K562 (cell line): ENCODE data around the gene PARD3B.

Experiments
- CTCF ChIP-seq, 3 experiments: IDR thresholded peaks in 2 of 3; conservative IDR thresholded peaks in 1 of 3; 2 replicates each; pipeline ENCODE4 v1.5.1; 2011 to 2012; ENCODE audit warnings: low read length in 3 of 3, mild to moderate bottlenecking in 3 of 3, control low read depth in 2 of 3, improper control_type of control experiment in 1 of 3, inconsistent platforms in 1 of 3, low read depth in 1 of 3, mixed read lengths in 1 of 3, moderate library complexity in 1 of 3; ENCODE audit not compliant: insufficient read depth in 2 of 3
- POLR2A ChIP-seq: fragments of 450-650 bp; conservative IDR thresholded peaks from 2 replicates; pipeline ENCODE4 v1.6.1; 2016
- SAFB ChIP-seq: fragments of 200-400 bp; formaldehyde crosslinking; IDR thresholded peaks from 2 replicates; pipeline ENCODE4 v1.6.1; 2017; ENCODE audit warnings: low read depth, low read length, borderline replicate concordance
- SIN3A ChIP-seq, 2 experiments: fragments of 150-350 bp in 1 of 2; IDR thresholded peaks; 2 replicates each; pipeline ENCODE4 v1.6.1; 2011 to 2016; ENCODE audit warnings: borderline replicate concordance in 2 of 2, low read depth in 2 of 2, low read length in 2 of 2, mild to moderate bottlenecking in 2 of 2, moderate library complexity in 2 of 2; ENCODE audit not compliant: control insufficient read depth in 1 of 2
- ZNF609 ChIP-seq: sonication (generic); formaldehyde crosslinking; IDR thresholded peaks from 2 replicates; pipeline ENCODE4 v1.8.1; 2023; ENCODE audit warnings: missing genetic modification reagents, mild to moderate bottlenecking, borderline replicate concordance

DNA sequence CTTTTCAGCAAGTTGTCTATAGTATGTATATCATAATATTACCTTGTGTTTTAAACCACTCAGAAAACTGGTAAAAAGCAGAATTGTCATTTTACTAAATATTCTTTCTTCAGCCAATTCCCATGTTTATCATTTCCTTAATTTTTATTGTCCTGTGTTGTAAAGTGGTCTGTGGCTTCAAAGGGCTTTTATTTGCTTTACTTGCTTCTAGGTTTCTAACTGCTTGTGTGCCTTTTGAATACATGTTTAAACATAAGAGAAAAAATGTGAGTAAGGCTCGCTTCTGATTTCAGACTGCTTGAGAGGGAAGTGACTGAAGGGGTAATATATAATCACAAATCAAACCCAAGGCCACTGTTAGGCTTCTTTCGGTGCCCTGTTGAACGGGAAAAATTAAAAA lies 729.5 kb downstream of the PARD3B start:
- TF ChIP-seq ZNF609 (CRISPR knock-in tag) (no peak), SAFB (no peak), SIN3A (IDR thresholded peaks at IDR 0.05; ENCODE audit: borderline replicate concordance in 2 of 2, control insufficient read depth in 1 of 2, low read depth in 2 of 2, low read length in 2 of 2) (no peak), POLR2A (no peak), CTCF (IDR thresholded peaks at IDR 0.05 in 2 of 3, conservative IDR thresholded peaks at IDR 0.05 in 1 of 3; ENCODE audit: insufficient read depth in 2 of 3, low read depth in 1 of 3, low read length in 3 of 3) (no peak)
